Karpas-422 (cell line): ENCODE results near the gene TMEM150B. TPM values are rescaled to one million over a fixed set of nuclear protein-coding genes. Genes with fewer than 3 reads are reported as not detected.

Source experiments
- DNase-seq: peaks from one replicate; pipeline ENCODE4 v3.0.0-alpha.2; 2015
- H2AFZ ChIP-seq: fragments of 200-600 bp; sonication (generic); 2 replicates; pipeline ENCODE4 v1.6.1; 2014; ENCODE audit warnings: antibody characterized with exemption, low read length, mixed read lengths
- H3K27ac ChIP-seq: fragments of 200-600 bp; sonication (generic); 2 replicates; pipeline ENCODE4 v1.5.1; 2014; ENCODE audit warnings: mild to moderate bottlenecking, low read length, moderate library complexity
- H3K27me3 ChIP-seq: fragments of 200-600 bp; sonication (generic); 2 replicates; pipeline ENCODE4 v1.6.1; 2014; ENCODE audit warnings: low read length, mixed read lengths
- H3K36me3 ChIP-seq: fragments of 200-600 bp; sonication (generic); 2 replicates; pipeline ENCODE4 v1.6.1; 2014; ENCODE audit warnings: low read length, mixed read lengths; ENCODE audit not compliant: insufficient read depth
- H3K4me1 ChIP-seq: fragments of 200-600 bp; sonication (generic); 2 replicates; pipeline ENCODE4 v1.6.1; 2014; ENCODE audit warnings: mild to moderate bottlenecking, low read length, mixed read lengths
- H3K4me2 ChIP-seq: fragments of 200-600 bp; sonication (generic); 2 replicates; pipeline ENCODE4 v1.6.1; 2014; ENCODE audit warnings: low read length, low read depth, mild to moderate bottlenecking; ENCODE audit not compliant: poor library complexity, severe bottlenecking
- H3K4me3 ChIP-seq: fragments of 200-600 bp; sonication (generic); 2 replicates; pipeline ENCODE4 v1.5.1; 2014; ENCODE audit warnings: mild to moderate bottlenecking, antibody characterized with exemption, low read length, mixed read lengths
- H3K79me2 ChIP-seq: fragments of 200-600 bp; sonication (generic); 2 replicates; pipeline ENCODE4 v1.6.1; 2014; ENCODE audit warnings: mild to moderate bottlenecking, low read length, mixed read lengths
- H3K9ac ChIP-seq: fragments of 200-600 bp; sonication (generic); 2 replicates; pipeline ENCODE4 v1.6.0; 2014; ENCODE audit warnings: low read length
- H3K9me2 ChIP-seq: fragments of 200-600 bp; sonication (generic), shearing (Covaris generic); replicated peaks from 2 replicates; pipeline ENCODE4 v1.6.0; 2014; ENCODE audit warnings: mild to moderate bottlenecking, low read length, moderate library complexity; ENCODE audit not compliant: insufficient read depth
- H3K9me3 ChIP-seq: fragments of 300-700, 200-600 bp; sonication (generic); 2 replicates; pipeline ENCODE4 v1.6.1; 2014; ENCODE audit warnings: low read length, mixed read lengths
- H4K20me1 ChIP-seq: fragments of 200-600 bp; sonication (generic); 2 replicates; pipeline ENCODE4 v1.6.1; 2014; ENCODE audit warnings: mild to moderate bottlenecking, antibody characterized with exemption, low read length, low read depth; ENCODE audit not compliant: insufficient read depth
- total RNA-seq: library from RNA; depleted of rRNA; stranded (reverse); fragments of >200 nt; shearing (Covaris generic); gene quantifications from 2 replicates; pipeline ENCODE4 v1.2.3, GENCODE V29; 2014; ENCODE audit warnings: low replicate concordance

TMEM150B gene
- total RNA-seq, 1 experiment from 2014 or later, result not detected

- no peaks in the 10 kb centered on the region for H3K79me2 ChIP-seq
- peak overlapping the region; percentile 85 for H2AFZ ChIP-seq
- DNase-seq, result peak; percentile 98
- no peaks in the 10 kb centered on the region for H3K9me2 ChIP-seq
- peak overlapping the region; percentile 72 for H3K9ac ChIP-seq
- no peaks in the 10 kb centered on the region for H3K36me3 ChIP-seq
- peaks cover 27% of the 10 kb centered on the region for H3K4me1 ChIP-seq
- H3K27me3 ChIP-seq, result no peaks in the 10 kb centered on the region
- no peaks in the 10 kb centered on the region for H4K20me1 ChIP-seq
- no peaks in the 10 kb centered on the region for H3K9me3 ChIP-seq
- peak overlapping the region; percentile 3; the same call in 1 of the 2 replicates for H3K27ac ChIP-seq
- peak overlapping the region; percentile 68 for H3K4me3 ChIP-seq
- peak overlapping the region; percentile 70 for H3K4me2 ChIP-seq
Measured at GRCh38 chr19:55301459-55302317, 23.5 kb downstream of the TMEM150B start.

- Histone ChIP-seq H3K27me3 (no peaks in the 10 kb centered on the region), H3K27ac (no peak overlapping the region), H4K20me1 (no peaks in the 10 kb centered on the region), H3K9ac (peak overlapping the region; percentile 72; the same call in 1 of the 2 replicates), H3K9me2 (no peaks in the 10 kb centered on the region), H3K4me3 (peak overlapping the region; percentile 68; the same call in 1 of the 2 replicates), H3K4me2 (peak overlapping the region; percentile 70), H3K79me2 (no peaks in the 10 kb centered on the region), H2AFZ (peak overlapping the region; percentile 84; the same call in 1 of the 2 replicates), H3K4me1 (peaks cover 27% of the 10 kb centered on the region), H3K36me3 (no peaks in the 10 kb centered on the region), H3K9me3 (no peaks in the 10 kb centered on the region)
- no peak for DNase-seq
Measured at GRCh38 chr19:55300886-55301458, 24.2 kb downstream of the TMEM150B start.

- H4K20me1 ChIP-seq, result no peaks in the 10 kb centered on the region
- no peaks in the 10 kb centered on the region for H3K36me3 ChIP-seq
- H3K9me2 ChIP-seq, result no peaks in the 10 kb centered on the region
- H3K9me3 ChIP-seq, result no peaks in the 10 kb centered on the region
- H3K4me1 ChIP-seq, result peaks cover 27% of the 10 kb centered on the region
- no peak overlapping the region for H3K4me3 ChIP-seq
- H3K27ac ChIP-seq, result no peak overlapping the region
- no peaks in the 10 kb centered on the region for H3K27me3 ChIP-seq
- no peak overlapping the region for H3K4me2 ChIP-seq
- H3K79me2 ChIP-seq, result no peaks in the 10 kb centered on the region
- no peak for DNase-seq
- no peak overlapping the region for H2AFZ ChIP-seq
- no peak overlapping the region for H3K9ac ChIP-seq
Measured at GRCh38 chr19:55299991-55300390, 25.1 kb downstream of the TMEM150B start.

GRCh38 chr19:55297267-55297666 is 27.9 kb downstream of the TMEM150B start:
- no peaks in the 10 kb centered on the region for H3K36me3 ChIP-seq
- no peak overlapping the region for H2AFZ ChIP-seq
- H3K79me2 ChIP-seq, result no peaks in the 10 kb centered on the region
- H3K4me3 ChIP-seq, result no peak overlapping the region
- H3K9me2 ChIP-seq, result no peaks in the 10 kb centered on the region
- H3K27ac ChIP-seq, result no peak overlapping the region
- no peaks in the 10 kb centered on the region for H3K9me3 ChIP-seq
- H4K20me1 ChIP-seq, result no peaks in the 10 kb centered on the region
- H3K27me3 ChIP-seq, result no peaks in the 10 kb centered on the region
- no peak for DNase-seq
- H3K4me2 ChIP-seq, result no peak overlapping the region
- peaks cover 21% of the 10 kb centered on the region for H3K4me1 ChIP-seq
- H3K9ac ChIP-seq, result no peak overlapping the region

GRCh38 chr19:55289117-55289796 is 35.9 kb downstream of the TMEM150B start:
- Histone ChIP-seq H3K9me2 (no peaks in the 10 kb centered on the region), H4K20me1 (no peaks in the 10 kb centered on the region), H3K9ac (no peak overlapping the region), H3K4me2 (no peak overlapping the region), H3K36me3 (no peaks in the 10 kb centered on the region), H3K4me3 (no peak overlapping the region), H3K9me3 (no peaks in the 10 kb centered on the region), H3K27me3 (no peaks in the 10 kb centered on the region), H3K4me1 (peaks cover 3% of the 10 kb centered on the region; the same call in 1 of the 2 replicates), H2AFZ (no peak overlapping the region), H3K27ac (no peak overlapping the region), H3K79me2 (no peaks in the 10 kb centered on the region)
- no peak for DNase-seq

GRCh38 chr19:55287361-55288079 is 37.6 kb downstream of the TMEM150B start:
- Histone ChIP-seq H3K9me3 (no peaks in the 10 kb centered on the region), H3K27ac (no peak overlapping the region), H3K27me3 (no peaks in the 10 kb centered on the region), H3K9me2 (no peaks in the 10 kb centered on the region), H3K4me3 (no peak overlapping the region), H3K4me2 (no peak overlapping the region), H3K4me1 (peaks cover 7% of the 10 kb centered on the region), H3K9ac (no peak overlapping the region), H3K79me2 (no peaks in the 10 kb centered on the region), H3K36me3 (no peaks in the 10 kb centered on the region), H2AFZ (no peak overlapping the region), H4K20me1 (no peaks in the 10 kb centered on the region)
- no peak for DNase-seq

- no peaks in the 10 kb centered on the region for H3K9me2 ChIP-seq
- H3K4me1 ChIP-seq, result peaks cover 17% of the 10 kb centered on the region
- no peak overlapping the region for H3K4me3 ChIP-seq
- H3K36me3 ChIP-seq, result no peaks in the 10 kb centered on the region
- no peaks in the 10 kb centered on the region for H3K79me2 ChIP-seq
- DNase-seq, result no peak
- H3K9me3 ChIP-seq, result no peaks in the 10 kb centered on the region
- no peak overlapping the region for H2AFZ ChIP-seq
- H3K4me2 ChIP-seq, result no peak overlapping the region
- no peaks in the 10 kb centered on the region for H4K20me1 ChIP-seq
- no peak overlapping the region for H3K27ac ChIP-seq
- no peaks in the 10 kb centered on the region for H3K27me3 ChIP-seq
- H3K9ac ChIP-seq, result peak overlapping the region; percentile 33; the same call in 1 of the 2 replicates
Measured at GRCh38 chr19:55285229-55285890, 39.8 kb downstream of the TMEM150B start.
